CD4-positive, alpha-beta T cell treated with Interleukin-10 for 1 hour (primary cell): ENCODE data around the gene PTGIR.

Experiments used
- DNase-seq: peaks from one replicate; pipeline ENCODE4 v3.0.0-alpha.2; 2020

The PTGIR gene

GRCh38 chr19:46613525-46613924 is 11.4 kb downstream of the PTGIR start:
- DNase-seq: no peak

GRCh38 chr19:46611776-46612175 is 13.1 kb downstream of the PTGIR start:
- no peak for DNase-seq

- DNase-seq: peak; percentile 61
Measured at GRCh38 chr19:46610851-46611770, 13.8 kb downstream of the PTGIR start.

- no peak for DNase-seq
Measured at GRCh38 chr19:46610413-46610775, 14.5 kb downstream of the PTGIR start.

GRCh38 chr19:46609511-46610412 is 15.1 kb downstream of the PTGIR start:
- no peak for DNase-seq

GRCh38 chr19:46608581-46609345 is 16.1 kb downstream of the PTGIR start:
- DNase-seq: no peak

- no peak for DNase-seq
Measured at GRCh38 chr19:46608178-46608577, 16.7 kb downstream of the PTGIR start.

- no peak for DNase-seq
Measured at GRCh38 chr19:46607448-46607841, 17.4 kb downstream of the PTGIR start.

- no peak for DNase-seq
Measured at GRCh38 chr19:46606681-46607447, 18.0 kb downstream of the PTGIR start.

- no peak for DNase-seq
Measured at GRCh38 chr19:46606019-46606418, 18.9 kb downstream of the PTGIR start.

GRCh38 chr19:46605356-46605821 is 19.5 kb downstream of the PTGIR start:
- DNase-seq: no peak

GRCh38 chr19:46604781-46605355 is 20.0 kb downstream of the PTGIR start:
- no peak for DNase-seq

GRCh38 chr19:46603752-46604231 is 21.1 kb downstream of the PTGIR start:
- DNase-seq: no peak

GRCh38 chr19:46603195-46603637 is 21.7 kb downstream of the PTGIR start:
- no peak for DNase-seq

- peak; percentile 28 for DNase-seq
Measured at GRCh38 chr19:46602392-46603194, 22.3 kb downstream of the PTGIR start.

- no peak for DNase-seq
Measured at GRCh38 chr19:46601318-46602224, 23.3 kb downstream of the PTGIR start, which contains the start of gene CALM3. Gene CALM3 (plus strand): TSS chr19:46601330. CDS start chr19:46601435, 105 bp downstream.

- DNase-seq: peak; percentile 98
Measured at GRCh38 chr19:46600384-46601317, 24.2 kb downstream of the PTGIR start.
